8988T (cell line): Measurements from ENCODE around the gene STK35.

ENCODE experiments used
- DNase-seq: peaks from one replicate; pipeline ENCODE4 v3.0.0; 2011

The STK35 gene

GRCh38 chr20:2137552-2138201 lies 36.0 kb downstream of the STK35 start:
- DNase-seq: no peak

- no peak for DNase-seq
These were observed 36.8 kb downstream of the STK35 start for GRCh38 chr20:2138396-2138795.

GRCh38 chr20:2139250-2139649 lies 37.6 kb downstream of the STK35 start:
- no peak for DNase-seq

- DNase-seq: no peak
These were observed 38.1 kb downstream of the STK35 start for GRCh38 chr20:2139736-2140135.

GRCh38 chr20:2140561-2140960 lies 38.9 kb downstream of the STK35 start:
- no peak for DNase-seq

- no peak for DNase-seq
These were observed 40.3 kb downstream of the STK35 start for GRCh38 chr20:2141600-2142575.

GRCh38 chr20:2142649-2143048 lies 41.0 kb downstream of the STK35 start:
- no peak for DNase-seq

- no peak for DNase-seq
These were observed 42.0 kb downstream of the STK35 start for GRCh38 chr20:2143594-2143993.

GRCh38 chr20:2144850-2145249 lies 43.2 kb downstream of the STK35 start:
- no peak for DNase-seq

GRCh38 chr20:2145376-2145775 lies 43.7 kb downstream of the STK35 start:
- no peak for DNase-seq

GRCh38 chr20:2146080-2146867 lies 44.6 kb downstream of the STK35 start:
- no peak for DNase-seq

GRCh38 chr20:2149507-2149906 lies 47.9 kb downstream of the STK35 start:
- DNase-seq: no peak

GRCh38 chr20:2150660-2151059 lies 49.0 kb downstream of the STK35 start:
- no peak for DNase-seq

GRCh38 chr20:2151858-2152281 lies 50.2 kb downstream of the STK35 start:
- peak; percentile 24 for DNase-seq

GRCh38 chr20:2152317-2152716 lies 50.7 kb downstream of the STK35 start:
- no peak for DNase-seq

- DNase-seq: no peak
These were observed 51.7 kb downstream of the STK35 start for GRCh38 chr20:2153326-2153725.

GRCh38 chr20:2156224-2156623 lies 54.6 kb downstream of the STK35 start:
- DNase-seq: no peak

- no peak for DNase-seq
These were observed 55.3 kb downstream of the STK35 start for GRCh38 chr20:2156666-2157624.

- DNase-seq: no peak
These were observed 60.6 kb downstream of the STK35 start for GRCh38 chr20:2162125-2162822.

GRCh38 chr20:2162823-2163166 lies 61.2 kb downstream of the STK35 start:
- no peak for DNase-seq

- no peak for DNase-seq
These were observed 61.7 kb downstream of the STK35 start for GRCh38 chr20:2163312-2163711.

- no peak for DNase-seq
These were observed 62.1 kb downstream of the STK35 start for GRCh38 chr20:2163757-2164156.
